ENCODE measurements around the gene FANCC. TPM values are rescaled to one million over a fixed set of nuclear protein-coding genes. Genes with fewer than 3 reads are reported as not detected.

FANCC gene
- total RNA-seq, 1 donor from 2014 or later = 9.3 TPM

GRCh38 chr9:95108777-95109176 is 208.7 kb downstream of the FANCC start:
- Mint-ChIP-seq H3K9me3 (ENCODE audit: low read depth) (no peaks in the 10 kb centered on the region), H3K27ac (ENCODE audit: unreplicated experiment) (peak overlapping the region; percentile 98), H3K4me1 (ENCODE audit: low read depth) (peaks cover 46% of the 10 kb centered on the region), H3K27me3 (ENCODE audit: low read depth) (no peaks in the 10 kb centered on the region), H3K4me3 (ENCODE audit: unreplicated experiment) (no peak overlapping the region), H3K36me3 (ENCODE audit: low read depth) (peaks cover 18% of the 10 kb centered on the region)
- TF ChIP-seq, protein P1, sequence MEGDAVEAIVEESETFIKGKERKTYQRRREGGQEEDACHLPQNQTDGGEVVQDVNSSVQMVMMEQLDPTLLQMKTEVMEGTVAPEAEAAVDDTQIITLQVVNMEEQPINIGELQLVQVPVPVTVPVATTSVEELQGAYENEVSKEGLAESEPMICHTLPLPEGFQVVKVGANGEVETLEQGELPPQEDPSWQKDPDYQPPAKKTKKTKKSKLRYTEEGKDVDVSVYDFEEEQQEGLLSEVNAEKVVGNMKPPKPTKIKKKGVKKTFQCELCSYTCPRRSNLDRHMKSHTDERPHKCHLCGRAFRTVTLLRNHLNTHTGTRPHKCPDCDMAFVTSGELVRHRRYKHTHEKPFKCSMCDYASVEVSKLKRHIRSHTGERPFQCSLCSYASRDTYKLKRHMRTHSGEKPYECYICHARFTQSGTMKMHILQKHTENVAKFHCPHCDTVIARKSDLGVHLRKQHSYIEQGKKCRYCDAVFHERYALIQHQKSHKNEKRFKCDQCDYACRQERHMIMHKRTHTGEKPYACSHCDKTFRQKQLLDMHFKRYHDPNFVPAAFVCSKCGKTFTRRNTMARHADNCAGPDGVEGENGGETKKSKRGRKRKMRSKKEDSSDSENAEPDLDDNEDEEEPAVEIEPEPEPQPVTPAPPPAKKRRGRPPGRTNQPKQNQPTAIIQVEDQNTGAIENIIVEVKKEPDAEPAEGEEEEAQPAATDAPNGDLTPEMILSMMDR (IDR thresholded peaks at IDR 0.05) = no peak
- DNase-seq (ENCODE audit: low spot score) = no peak

DNA sequence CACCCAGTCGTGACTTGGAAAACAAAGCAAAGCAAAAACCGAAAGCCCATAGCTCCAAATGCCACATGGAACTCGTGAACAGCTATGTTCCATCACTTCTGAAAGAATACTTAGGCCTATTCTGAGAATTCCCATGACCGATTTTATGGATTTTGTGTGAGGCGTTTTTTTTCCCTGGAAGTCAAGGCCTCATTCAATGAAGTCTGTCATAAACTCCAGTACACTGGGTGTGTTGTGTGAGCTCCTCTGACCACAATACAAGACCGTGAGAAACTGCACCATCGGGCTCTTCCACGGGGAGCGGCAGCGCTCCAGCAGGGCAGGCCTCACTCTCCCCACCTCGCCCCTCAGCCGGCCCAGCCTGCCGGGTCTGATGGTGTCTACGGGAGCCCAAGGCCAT is 209.5 kb downstream of the FANCC start:
- Mint-ChIP-seq H3K36me3 (ENCODE audit: low read depth) (peaks cover 18% of the 10 kb centered on the region), H3K9me3 (ENCODE audit: low read depth) (no peaks in the 10 kb centered on the region), H3K27ac (ENCODE audit: unreplicated experiment) (peak overlapping the region; percentile 98), H3K27me3 (ENCODE audit: low read depth) (no peaks in the 10 kb centered on the region), H3K4me1 (ENCODE audit: low read depth) (peaks cover 47% of the 10 kb centered on the region), H3K4me3 (ENCODE audit: unreplicated experiment) (no peak overlapping the region)
- DNase-seq (ENCODE audit: low spot score) = no peak
- TF ChIP-seq, protein P1 (IDR thresholded peaks at IDR 0.05) = no peak

DNA sequence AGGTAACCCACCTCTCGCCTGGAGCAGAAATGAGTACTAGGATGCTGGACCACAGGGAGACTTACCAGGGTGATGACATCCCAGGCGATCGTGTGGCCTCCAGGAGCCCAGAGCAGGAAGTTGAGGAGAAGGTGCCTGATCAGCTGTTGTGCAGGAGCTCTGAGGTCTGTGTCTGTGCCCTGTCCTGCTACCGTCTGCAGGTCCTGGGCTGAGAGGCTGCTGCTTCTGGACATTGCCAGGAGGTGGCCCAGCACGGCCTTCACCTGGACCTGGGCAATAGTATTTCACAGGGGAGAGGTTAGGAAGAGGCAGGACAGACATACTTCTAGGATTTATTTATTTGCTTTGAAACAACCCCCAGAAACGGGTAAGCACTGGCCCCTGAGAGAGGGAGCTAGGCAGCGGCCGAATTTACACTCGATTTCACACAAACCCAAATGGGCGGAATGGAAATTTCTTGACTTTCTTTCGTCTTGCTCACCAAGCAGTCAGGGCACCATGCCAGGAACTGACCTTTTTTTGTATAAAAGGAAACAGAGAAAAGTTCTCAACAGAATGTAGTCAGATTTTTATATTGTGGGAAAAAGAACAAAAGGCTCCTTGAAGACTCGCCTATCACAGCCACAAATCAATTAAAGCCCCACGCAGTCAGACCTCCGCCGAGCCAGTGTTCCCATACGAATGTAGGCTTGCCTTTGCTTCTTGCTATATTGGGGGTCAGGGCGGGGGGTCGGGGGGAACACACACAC is 210.3 kb downstream of the FANCC start:
- Mint-ChIP-seq H3K36me3 (ENCODE audit: low read depth) (peaks cover 16% of the 10 kb centered on the region), H3K27ac (ENCODE audit: unreplicated experiment) (peak overlapping the region; percentile 98), H3K4me3 (ENCODE audit: unreplicated experiment) (peak overlapping the region; percentile 54), H3K9me3 (ENCODE audit: low read depth) (no peaks in the 10 kb centered on the region), H3K4me1 (ENCODE audit: low read depth) (peaks cover 46% of the 10 kb centered on the region), H3K27me3 (ENCODE audit: low read depth) (no peaks in the 10 kb centered on the region)
- no peak for DNase-seq (ENCODE audit: low spot score)
- TF ChIP-seq, protein P1 (IDR thresholded peaks at IDR 0.05) = peak; percentile 44

GRCh38 chr9:95105519-95106287 is 211.8 kb downstream of the FANCC start:
- Mint-ChIP-seq H3K4me3 (ENCODE audit: unreplicated experiment) (no peak overlapping the region), H3K27me3 (ENCODE audit: low read depth) (no peaks in the 10 kb centered on the region), H3K9me3 (ENCODE audit: low read depth) (no peaks in the 10 kb centered on the region), H3K4me1 (ENCODE audit: low read depth) (peaks cover 49% of the 10 kb centered on the region), H3K36me3 (ENCODE audit: low read depth) (peaks cover 17% of the 10 kb centered on the region), H3K27ac (ENCODE audit: unreplicated experiment) (peak overlapping the region; percentile 62)
- TF ChIP-seq, protein P1 (IDR thresholded peaks at IDR 0.05) = no peak
- no peak for DNase-seq (ENCODE audit: low spot score)

- Mint-ChIP-seq H3K4me1 (ENCODE audit: low read depth) (peaks cover 55% of the 10 kb centered on the region), H3K9me3 (ENCODE audit: low read depth) (no peaks in the 10 kb centered on the region), H3K27ac (ENCODE audit: unreplicated experiment) (peak overlapping the region; percentile 59), H3K27me3 (ENCODE audit: low read depth) (no peaks in the 10 kb centered on the region), H3K36me3 (ENCODE audit: low read depth) (peaks cover 19% of the 10 kb centered on the region), H3K4me3 (ENCODE audit: unreplicated experiment) (no peak overlapping the region)
- TF ChIP-seq, protein P1 (IDR thresholded peaks at IDR 0.05) = no peak
- no peak for DNase-seq (ENCODE audit: low spot score)
Measured at GRCh38 chr9:95104980-95105379, 212.5 kb downstream of the FANCC start.
